HFF-Myc (cell line): ENCODE results near the gene ABTB1.
A peak's percentile ranks its signal among the peaks of the same experiment; 100 is the strongest.

ENCODE experiments used
- DNase-seq: peaks from one replicate; pipeline ENCODE4 v3.0.0-alpha.2; 2011; ENCODE audit warnings: low read depth; ENCODE audit errors: extremely low read depth
- H3K4me3 ChIP-seq: replicated peaks from 2 replicates; pipeline ENCODE4 v1.5.1; 2011; ENCODE audit warnings: low read depth, mild to moderate bottlenecking, control low read depth, low read length
- CTCF ChIP-seq: IDR thresholded peaks from 2 replicates; pipeline ENCODE4 v1.5.1; 2012; ENCODE audit warnings: mild to moderate bottlenecking, low read depth, low read length, control low read depth; ENCODE audit errors: missing control alignments

Gene ABTB1

GRCh38 chr3:127691974-127692373, 19.2 kb downstream of the ABTB1 start:
- H3K4me3 ChIP-seq = no peak overlapping the region
- no peak for DNase-seq
- no peak for TF ChIP-seq CTCF

- H3K4me3 ChIP-seq = no peak overlapping the region
- no peak for DNase-seq
Observed at GRCh38 chr3:127692501-127693335, 20.0 kb downstream of the ABTB1 start.

GRCh38 chr3:127693336-127693843, 20.6 kb downstream of the ABTB1 start:
- H3K4me3 ChIP-seq = no peak overlapping the region
- no peak for TF ChIP-seq CTCF
- DNase-seq = no peak

More at GRCh38 chr3:127692501-127693335, 20.0 kb downstream of the ABTB1 start:
- TF ChIP-seq CTCF = no peak

- peak; percentile 29 for TF ChIP-seq CTCF
- no peak overlapping the region for H3K4me3 ChIP-seq
- DNase-seq = no peak
Observed at GRCh38 chr3:127694467-127695215, 21.9 kb downstream of the ABTB1 start.

GRCh38 chr3:127697551-127698240, 24.9 kb downstream of the ABTB1 start:
- peak overlapping the region; percentile 28 for H3K4me3 ChIP-seq
- DNase-seq = peak; percentile 83
- TF ChIP-seq CTCF = no peak

GRCh38 chr3:127698286-127698685, 25.5 kb downstream of the ABTB1 start:
- no peak for DNase-seq
- TF ChIP-seq CTCF = no peak
- no peak overlapping the region for H3K4me3 ChIP-seq
